ENCODE results near the gene BACE2.

The BACE2 gene

DNA sequence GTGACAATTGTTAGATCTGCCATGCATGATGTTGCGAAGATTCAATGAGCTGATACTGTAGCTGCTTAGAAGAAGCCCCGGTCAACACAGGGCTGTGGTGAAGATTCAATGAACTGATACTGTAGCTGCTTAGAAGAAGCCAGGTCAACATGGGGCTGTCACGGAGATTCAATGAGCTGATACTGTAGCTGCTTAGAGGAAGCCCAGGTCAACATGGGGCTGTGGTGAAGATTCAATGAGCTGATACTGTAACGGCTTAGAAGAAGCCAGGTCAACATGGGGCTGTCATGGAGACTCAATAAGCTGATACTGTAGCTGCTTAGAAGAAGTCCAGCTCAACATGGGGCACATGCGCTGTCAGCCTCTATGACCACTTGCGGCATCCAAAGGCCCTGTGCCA is 18.8 kb upstream of the BACE2 start:
- DNase-seq = no peak

DNA sequence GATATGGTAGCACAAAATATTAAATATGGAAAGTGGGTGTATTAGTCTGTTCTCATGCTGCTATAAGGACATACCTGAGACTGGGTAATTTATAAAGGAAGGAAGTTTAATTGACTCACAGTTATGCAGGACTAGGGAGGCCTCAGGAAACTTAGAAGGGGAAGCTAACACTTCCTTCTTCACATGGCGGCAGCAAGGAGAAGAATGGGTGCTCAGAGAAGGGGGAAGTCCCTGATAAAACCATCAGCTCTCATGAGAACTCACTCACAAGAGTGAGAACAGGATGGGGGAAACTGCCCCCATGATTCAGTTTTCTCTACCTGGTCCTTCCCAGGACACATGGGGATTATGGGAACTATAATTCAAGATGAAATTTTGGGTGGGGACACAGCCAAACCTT is 15.8 kb upstream of the BACE2 start:
- DNase-seq = no peak

DNA sequence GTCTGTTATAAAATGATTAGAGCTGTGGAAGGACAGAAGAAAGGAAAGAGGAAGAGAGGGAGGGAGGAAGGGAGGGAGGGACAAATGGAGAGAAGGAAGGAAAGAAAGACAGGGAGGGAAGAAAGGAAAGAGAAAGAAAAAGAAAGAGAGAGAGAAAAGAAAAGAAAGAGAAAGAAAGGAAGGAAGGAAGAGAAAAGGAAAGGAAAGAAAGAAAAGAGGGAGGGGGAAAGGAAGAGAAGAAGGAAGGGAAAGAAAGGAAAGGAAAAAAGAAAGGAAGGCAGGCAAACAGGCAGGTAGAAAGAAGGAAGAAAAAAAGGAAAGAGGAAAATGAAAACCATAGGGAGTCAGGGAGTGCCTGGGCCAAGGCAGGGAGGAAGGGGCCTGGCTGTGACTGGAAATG is 14.5 kb upstream of the BACE2 start:
- no peak for DNase-seq

DNA sequence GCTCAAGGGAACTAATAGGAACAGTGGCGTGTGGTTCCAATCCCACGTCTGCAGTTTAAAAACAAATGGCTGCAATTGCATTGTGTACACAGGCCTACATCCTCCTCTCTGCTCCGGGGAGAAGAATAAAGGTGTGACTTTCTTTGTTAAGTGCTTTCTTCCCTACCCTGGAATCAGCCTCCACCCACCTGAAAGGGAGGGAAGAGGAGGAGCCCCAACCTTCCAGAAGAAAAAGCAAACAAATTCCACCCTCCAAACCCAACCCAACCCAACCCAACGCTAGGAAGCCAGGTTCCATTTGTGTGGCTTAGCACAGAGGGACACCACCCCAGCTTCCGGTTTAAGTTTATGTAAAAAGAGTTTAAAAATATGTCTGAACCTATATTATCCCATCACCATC is 11.8 kb upstream of the BACE2 start:
- DNase-seq = no peak

DNA sequence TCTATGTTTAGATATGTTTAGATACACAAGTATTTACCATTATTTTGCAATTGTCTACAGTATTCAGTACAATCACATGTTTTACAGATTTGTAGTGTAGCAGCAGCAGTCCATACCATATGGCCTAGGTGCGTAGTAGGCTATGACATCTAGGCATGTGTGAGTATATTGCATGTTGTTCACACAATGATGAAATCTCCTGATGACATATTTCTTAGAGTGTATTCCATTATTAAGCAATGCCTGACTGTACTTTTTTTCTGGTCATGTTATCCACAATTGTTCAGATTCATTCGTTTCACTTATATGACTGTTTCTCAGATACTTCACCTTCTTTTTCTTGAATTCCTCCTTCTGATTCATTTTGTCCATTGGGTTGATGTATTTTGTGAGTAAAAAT is 9.9 kb upstream of the BACE2 start:
- DNase-seq = no peak

DNA sequence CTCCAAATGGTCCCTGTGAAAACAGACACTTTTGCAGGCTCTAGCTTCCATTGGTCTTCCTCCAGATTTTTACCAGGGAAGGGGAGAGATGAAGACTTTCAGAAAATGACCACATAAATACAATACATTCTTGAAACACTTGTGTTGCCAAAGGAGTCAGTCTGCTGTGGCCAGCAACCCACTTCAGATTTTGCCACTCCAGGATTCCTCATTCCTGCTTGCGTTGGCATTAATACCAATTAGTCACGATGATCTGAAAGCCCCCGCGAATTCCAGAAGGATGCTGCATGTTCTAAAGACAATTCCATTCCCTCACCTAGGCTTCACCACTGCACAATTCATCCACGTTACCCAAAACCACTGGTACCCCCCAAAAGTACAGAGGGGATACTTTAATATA is 7.9 kb upstream of the BACE2 start:
- no peak for DNase-seq

DNA sequence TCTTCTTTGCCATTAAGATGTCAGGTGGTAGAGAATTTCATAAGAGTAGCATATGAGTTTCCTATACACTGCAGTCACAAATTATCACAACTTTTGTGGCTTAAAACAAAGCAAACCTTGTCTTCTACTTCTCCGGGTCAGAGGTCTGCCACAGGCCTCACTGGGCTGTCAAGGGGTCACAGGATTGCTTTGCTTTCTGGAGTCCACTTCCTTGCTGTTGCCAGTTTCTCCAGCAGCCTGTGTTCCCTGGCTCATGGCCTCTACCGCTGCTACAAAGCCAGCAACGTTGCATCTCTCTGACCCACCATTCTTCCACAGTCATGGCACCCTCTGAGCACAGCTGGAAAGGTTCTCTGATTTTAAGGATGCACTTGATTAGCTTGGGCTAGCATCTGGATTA is 6.5 kb upstream of the BACE2 start:
- no peak for DNase-seq

DNA sequence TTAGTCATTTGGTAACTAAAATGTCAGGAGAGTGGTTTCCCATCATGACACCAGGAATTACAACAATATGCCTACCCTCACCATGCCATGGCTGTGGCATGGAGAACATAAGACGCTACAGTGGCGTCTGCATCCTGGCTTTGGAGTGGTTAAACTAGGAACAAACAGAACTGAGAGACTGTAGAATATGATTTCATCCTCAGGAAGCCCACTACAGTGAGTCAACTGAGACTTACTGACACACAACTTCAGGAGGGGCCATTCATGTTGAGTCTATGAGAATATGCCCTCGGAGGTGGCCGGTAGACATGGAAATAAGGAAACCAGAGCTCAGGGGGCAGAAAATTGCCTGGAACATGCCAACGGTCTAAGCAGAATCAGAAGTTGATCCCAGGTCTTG is 5.9 kb upstream of the BACE2 start:
- no peak for DNase-seq

DNA sequence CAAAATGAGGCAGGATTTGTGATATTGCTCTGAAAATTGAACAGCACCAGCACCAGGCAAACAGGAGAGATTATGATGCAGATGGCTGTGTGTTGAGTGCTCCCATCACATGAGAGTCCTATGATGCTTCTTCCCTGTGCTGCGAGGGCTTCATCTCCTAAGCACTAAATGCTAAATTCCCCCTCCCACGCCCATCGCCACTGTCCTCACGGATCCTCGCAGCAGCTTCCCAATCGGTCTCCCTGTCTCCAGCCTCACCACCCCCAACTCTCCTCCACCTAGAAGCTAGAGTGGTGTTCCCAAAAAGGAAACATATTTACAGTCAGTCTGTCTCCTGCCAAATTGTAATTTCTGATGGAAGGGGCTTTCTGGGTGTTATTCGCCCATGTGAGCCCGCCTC is 4.9 kb upstream of the BACE2 start:
- DNase-seq = no peak

DNA sequence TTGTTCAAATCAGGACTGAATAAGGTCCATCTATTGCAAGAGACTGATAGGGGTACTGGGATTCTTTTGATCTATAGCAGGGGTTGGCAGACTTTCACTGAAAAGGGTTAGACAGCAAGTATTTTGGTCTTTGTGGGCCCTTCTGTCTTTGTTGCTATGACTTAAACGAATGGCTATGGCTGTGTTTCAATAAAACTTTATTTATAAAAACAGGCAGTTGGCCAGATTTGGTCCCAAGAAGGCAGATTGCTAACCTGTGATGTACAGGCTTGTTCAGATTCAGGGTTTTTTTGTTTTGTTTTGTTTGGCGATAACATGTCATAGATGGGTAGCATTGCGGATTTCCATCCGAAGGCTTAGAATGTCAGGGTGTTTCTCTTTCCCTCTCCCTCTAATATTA is 3.9 kb upstream of the BACE2 start:
- no peak for DNase-seq

DNA sequence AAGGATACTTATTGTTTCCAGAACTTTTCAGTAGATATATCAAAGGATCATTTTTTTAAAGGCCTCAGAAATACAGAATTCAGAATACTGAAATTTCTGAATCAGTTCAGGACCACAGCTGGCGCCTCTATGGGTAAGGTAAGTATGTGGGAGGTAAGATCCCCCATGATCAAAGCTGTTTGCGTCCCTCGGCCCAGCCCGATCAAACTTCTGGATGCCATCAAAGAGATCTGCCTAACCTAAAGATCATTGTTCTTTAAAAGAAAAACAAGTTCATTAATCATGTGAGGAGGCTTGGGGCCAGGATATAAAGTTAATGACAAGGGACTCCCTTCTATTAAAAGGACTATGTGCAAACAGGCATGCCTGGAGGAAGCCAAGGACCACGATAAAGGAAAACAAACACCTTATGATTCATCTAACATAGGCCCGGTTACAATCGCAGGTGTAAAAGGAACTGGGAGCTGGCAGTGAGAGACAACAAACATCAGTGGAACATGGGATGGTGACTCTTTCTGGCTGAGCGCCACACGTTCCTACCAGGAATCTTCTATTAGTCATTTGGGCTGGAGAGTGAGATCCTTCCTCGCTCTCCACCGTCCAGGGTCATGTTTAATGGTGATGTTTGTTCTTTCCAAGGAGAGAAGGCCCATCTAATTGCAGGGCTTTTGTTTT is 2.8 kb upstream of the BACE2 start:
- DNase-seq = no peak

DNA sequence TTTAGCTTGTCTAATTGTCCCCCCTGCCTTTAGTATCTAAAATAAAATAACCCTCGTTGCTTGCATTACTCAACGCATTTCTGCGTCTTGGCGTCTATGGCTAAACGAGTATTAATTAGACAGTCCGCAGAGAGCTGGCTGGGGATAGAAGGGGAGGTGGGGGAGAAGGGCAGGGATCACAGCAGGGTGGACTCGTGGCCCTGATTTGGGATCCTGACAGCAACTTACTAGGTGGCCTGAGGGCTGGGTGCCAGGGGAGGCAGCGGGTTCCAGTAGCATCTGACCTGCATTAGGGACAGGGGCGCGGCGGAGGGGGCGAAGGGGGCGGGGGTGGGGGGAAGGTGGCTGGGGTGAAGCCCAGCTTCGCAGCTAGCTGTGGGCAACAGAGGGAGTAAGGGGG is 1.1 kb upstream of the BACE2 start:
- DNase-seq = no peak

DNA sequence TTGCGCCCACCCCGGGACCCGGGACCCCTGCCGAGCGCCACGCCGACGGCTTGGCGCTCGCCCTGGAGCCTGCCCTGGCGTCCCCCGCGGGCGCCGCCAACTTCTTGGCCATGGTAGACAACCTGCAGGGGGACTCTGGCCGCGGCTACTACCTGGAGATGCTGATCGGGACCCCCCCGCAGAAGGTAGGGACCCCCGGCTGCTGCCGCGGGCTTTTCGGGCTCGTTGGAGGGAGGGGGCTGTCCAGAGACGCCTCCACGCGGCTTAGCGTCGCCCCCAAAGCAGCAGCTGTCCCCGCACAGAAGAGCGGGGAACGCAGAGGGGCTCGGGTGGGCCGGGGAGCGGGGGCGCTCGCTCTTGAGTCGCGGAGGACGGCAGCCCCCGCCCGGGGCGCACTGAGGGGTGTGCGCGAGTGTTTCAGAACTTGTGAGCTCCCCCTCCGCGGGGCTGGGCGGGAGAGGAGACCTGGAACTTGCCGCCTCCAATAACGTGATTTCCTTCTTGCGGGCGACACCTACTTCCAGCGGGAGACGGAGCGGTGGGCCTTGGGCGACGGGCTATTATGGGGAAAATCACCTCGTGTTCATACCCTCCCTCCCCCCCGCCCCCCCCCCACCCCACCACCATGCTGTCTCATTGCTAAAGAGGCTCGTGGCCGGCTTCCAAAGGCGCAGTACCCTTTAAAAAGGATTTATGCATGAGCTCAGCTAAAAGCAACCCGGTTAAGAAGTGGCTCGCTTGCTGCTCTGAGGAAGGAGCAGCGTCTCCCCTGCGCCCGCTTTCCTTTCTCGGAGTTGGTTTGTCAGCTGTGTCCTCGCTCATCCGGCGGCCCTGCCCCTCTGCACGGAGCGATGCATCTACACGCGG is 664 bp downstream of the BACE2 start:
- no peak for DNase-seq

DNA sequence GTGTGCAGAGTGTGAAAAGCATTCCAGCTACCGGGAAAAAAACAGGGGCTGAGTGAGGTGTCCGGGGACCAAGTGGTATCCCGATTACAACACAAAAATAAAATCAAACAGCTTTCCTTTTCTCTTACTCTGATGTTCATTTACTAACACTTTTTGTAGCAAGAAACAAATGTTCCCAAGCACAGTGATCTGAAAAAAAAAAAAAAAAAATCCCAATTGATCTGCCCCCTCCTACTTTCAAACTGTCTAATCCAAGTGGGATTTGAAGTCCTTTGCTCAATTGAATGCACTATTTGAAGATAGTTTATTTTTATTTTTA is 1.3 kb downstream of the BACE2 start:
- DNase-seq = no peak

DNA sequence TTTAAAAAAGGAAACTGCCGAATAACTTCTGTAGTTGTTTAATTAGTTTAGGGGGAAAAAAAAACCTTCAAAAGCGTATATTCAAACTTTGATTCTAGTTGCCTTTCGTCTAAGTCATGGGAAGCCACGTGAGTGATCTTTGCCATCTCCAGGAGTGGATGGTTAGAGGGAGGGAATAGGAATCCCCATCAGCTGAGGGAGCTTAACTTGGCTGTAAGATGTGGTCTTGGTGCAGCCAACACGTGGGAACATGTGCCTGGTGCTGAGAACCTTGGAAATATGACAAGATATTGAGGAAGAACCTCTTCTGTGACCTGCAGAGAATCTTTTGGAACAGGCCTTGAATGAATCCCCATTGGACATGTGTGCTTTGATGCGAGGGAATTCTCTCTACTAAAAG is 1.7 kb downstream of the BACE2 start:
- DNase-seq = no peak

DNA sequence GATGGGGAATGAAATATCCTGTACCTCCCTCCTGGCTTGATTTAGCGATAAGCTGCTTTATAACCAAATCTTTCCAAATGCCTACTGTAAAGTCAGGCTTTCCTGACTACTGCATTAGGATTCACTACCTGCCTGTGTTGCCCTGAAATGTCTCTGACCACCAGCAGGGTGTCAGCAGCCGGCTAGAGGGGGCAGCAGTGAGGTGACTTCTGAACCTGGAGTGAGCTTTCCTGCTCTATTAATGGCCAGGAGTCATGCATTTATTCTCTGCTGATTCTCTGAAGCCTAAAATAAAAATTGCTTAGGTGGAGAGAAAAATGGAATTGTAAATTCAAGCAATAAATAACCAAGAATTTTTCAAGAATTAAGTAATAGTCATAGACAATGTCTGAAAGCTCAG is 2.5 kb downstream of the BACE2 start:
- peak in 1 of 2 donors; percentile 6 for DNase-seq

DNA sequence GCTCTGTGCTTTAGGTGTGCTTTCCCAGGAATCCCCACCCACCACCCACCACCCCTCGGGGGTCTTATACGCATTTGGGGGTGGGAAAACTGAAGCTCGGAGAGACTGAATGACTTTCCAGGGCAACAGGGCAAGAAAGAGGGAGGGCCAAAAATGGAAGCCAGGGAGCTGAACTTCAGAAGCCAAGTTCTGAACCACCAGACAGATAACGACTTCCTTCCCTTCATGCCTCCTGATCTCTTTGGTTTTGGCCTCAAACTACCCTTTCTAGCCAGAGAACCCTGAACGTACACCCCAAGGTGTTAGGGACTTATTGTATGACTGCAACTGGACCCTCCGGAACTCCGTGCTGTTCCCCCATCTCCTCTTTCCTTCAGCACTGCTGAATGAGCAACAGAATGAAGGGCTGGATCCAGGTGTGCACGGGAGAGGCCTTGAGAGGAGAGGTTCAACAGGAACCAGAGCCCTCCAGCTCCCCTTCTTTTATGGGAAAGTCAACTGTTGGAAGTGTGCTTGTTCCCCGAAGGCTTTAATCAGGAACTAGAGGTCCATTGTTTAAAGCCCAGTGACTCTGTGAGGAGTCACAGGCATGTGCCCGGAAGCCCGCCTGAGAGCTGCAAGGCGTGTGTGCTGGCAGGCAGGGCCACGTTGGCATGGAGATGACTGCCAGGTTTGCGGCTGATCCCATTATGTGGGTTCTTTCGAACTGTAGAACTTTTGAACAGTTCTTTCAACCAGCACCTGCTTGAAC is 3.1 kb downstream of the BACE2 start:
- no peak for DNase-seq

DNA sequence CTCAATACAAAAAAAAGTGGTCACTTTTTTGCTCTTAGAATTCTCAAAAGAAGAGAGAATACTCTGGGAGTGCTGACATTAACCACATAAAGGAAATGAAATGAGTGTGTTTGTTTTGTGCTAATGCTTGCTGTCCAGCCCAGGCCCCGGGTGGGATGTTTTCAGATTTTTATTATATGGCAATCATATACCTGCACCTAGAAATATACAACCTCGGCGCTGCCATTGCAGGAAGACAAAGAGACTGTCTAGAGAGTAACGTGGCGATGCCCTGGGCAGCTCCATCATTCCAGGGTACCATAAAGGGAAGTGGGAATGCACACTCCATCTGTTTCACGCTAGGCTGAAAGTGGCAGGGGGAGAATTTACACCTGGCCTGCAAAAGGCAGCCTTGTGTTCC is 7.1 kb downstream of the BACE2 start:
- no peak for DNase-seq

DNA sequence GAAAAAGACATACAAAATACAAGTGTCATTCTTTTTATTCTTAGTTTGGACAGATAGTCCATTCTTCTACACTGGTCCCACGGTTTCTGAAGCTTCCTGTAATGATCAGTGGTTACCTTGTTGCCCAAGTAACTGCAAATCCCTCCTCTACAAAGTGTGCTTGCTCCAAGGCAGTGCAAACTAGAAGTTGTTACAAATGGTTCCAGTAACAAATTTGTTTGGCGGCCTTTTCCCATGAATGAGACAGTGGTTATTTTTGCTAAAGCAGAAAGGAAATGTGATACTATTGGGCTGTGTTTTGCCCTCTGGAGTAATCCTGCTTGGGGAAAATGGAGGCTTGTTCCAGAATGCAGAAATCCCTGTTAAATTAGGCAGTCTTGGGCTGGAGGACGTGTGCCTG is 8.9 kb downstream of the BACE2 start:
- DNase-seq = no peak

DNA sequence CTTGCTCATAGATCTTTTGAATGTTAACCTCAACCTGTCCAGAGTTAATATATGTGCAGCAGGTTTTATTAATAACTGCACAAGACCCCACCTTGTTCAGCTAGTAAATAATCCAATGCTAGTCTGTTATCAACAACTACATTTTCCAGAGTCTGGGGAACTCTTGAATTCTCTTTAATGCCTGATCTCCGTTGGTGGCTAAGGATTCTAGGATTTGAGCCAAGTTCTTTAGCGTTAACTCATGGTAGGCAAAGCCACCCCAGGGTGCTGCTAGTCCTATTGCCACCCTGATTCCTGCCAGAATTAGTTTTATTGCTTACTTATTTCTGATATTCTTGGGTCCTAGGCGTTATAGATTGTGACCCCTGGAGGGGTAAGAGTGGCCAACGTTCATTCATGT is 12.8 kb downstream of the BACE2 start:
- DNase-seq = no peak

DNA sequence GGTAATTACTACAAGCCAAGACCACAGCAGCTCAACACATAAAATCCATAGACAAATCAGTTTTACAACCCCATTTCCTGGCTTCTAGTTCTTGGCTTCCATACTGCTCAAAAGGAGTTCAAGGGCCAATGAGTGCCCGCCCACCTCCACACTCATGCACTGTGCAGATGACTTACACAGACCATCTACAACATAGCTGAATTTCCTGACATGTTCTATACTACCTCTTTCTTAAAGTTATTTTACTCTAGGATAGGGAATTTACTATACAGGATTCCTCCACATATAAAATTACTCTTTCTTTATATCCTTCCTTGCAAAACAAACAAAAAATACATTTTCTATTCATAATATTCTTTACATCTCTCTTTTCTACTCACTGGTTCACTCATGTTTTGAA is 14.6 kb downstream of the BACE2 start:
- DNase-seq = no peak

DNA sequence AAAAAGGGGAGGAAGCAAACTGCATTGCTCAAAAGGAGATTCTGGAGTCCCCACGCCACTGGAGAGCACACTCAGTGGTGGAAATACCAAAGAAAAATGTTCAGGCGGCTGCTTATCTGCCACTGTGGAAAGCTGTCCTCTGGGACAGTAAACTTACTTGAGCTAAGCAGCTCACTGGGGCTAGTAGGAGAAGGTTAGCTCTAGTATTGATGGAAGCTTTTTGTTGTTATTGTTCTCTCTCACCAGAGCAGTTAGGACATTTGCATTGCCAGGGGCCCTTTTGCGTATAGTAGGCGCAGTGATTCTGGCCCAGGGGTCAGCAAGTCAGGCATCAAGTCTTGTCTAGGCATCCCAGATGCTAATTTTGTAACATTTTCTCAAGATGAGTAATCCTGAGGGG is 15.6 kb downstream of the BACE2 start:
- no peak for DNase-seq

DNA sequence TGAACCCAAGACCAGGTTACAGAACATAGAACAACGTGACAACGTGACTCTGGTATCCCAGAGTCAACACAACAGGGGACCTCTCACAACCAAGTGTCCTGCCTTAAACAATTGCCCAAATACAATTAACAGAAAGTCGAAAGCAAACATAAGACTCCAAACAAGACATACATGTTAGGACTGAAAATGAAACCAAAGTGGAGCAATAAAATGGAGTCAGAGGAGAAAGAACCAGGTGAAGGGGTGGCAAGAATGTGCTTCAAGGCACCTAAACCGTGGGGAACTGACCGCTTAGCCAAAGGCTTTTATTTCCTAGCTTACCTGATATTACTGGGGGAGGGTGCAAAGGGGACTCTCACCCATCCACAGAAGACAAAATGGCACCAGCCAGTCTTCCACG is 17.8 kb downstream of the BACE2 start:
- DNase-seq = no peak

Measured in CD4-positive, alpha-beta T cell treated with Interferon alpha-2 for 1 hour (primary cell).